ENCODE results near the gene F7. TPM values are rescaled to one million over a fixed set of nuclear protein-coding genes. Genes with fewer than 3 reads are reported as not detected.

Gene F7
- total RNA-seq, 1 donor from 2014 or later: not detected

- Mint-ChIP-seq H3K36me3 (ENCODE audit: unreplicated experiment) (no peaks in the 10 kb centered on the region), H3K27ac (ENCODE audit: unreplicated experiment) (no peak overlapping the region), H3K4me1 (ENCODE audit: low read depth, unreplicated experiment) (no peaks in the 10 kb centered on the region), H3K4me3 (ENCODE audit: unreplicated experiment) (no peak overlapping the region), H3K9me3 (ENCODE audit: unreplicated experiment) (no peaks in the 10 kb centered on the region), H3K27me3 (ENCODE audit: unreplicated experiment) (peaks cover 2% of the 10 kb centered on the region)
- TF ChIP-seq, protein P1, sequence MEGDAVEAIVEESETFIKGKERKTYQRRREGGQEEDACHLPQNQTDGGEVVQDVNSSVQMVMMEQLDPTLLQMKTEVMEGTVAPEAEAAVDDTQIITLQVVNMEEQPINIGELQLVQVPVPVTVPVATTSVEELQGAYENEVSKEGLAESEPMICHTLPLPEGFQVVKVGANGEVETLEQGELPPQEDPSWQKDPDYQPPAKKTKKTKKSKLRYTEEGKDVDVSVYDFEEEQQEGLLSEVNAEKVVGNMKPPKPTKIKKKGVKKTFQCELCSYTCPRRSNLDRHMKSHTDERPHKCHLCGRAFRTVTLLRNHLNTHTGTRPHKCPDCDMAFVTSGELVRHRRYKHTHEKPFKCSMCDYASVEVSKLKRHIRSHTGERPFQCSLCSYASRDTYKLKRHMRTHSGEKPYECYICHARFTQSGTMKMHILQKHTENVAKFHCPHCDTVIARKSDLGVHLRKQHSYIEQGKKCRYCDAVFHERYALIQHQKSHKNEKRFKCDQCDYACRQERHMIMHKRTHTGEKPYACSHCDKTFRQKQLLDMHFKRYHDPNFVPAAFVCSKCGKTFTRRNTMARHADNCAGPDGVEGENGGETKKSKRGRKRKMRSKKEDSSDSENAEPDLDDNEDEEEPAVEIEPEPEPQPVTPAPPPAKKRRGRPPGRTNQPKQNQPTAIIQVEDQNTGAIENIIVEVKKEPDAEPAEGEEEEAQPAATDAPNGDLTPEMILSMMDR (IDR thresholded peaks at IDR 0.05; ENCODE audit: partially characterized antibody, unreplicated experiment): no peak
- DNase-seq: no peak
Observed at GRCh38 chr13:113137691-113138298, 32.2 kb downstream of the F7 start.

DNA sequence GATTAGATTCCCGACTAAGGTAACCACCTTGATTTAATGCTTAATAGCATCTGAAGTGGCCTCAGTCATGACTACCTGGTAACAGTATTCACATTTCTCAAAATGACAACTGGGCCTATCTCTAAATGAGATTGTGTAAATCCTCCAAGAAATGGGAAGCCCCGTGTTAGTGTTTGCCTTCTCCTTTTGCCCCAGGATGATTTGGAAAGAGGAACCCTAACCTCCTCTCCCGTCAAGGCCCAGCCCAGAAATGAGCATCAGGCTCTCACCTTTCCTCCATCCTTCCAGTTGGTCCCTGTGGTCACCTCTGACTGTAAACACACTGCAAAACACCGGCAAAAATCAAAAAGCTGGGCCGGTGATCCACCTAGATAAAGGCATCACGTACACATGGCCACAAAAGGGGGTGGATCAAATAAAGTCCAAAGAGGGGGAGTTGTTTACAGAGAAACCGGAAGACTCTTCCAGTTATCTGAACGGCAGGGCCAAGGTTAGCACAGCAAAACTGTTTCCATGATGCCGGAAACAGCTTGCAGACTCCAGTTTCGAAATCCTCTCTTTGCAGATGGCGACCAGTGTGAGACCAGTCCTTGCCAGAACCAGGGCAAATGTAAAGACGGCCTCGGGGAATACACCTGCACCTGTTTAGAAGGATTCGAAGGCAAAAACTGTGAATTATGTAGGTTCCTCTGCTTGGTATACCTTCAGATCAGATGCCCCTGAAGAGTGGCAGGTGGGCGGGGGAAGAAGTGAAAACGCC, 33.4 kb downstream of the F7 start:
- H3K4me3 Mint-ChIP-seq (ENCODE audit: unreplicated experiment): peak overlapping the region; percentile 38
- peaks cover 2% of the 10 kb centered on the region for H3K27me3 Mint-ChIP-seq (ENCODE audit: unreplicated experiment)
- DNase-seq: no peak

DNA sequence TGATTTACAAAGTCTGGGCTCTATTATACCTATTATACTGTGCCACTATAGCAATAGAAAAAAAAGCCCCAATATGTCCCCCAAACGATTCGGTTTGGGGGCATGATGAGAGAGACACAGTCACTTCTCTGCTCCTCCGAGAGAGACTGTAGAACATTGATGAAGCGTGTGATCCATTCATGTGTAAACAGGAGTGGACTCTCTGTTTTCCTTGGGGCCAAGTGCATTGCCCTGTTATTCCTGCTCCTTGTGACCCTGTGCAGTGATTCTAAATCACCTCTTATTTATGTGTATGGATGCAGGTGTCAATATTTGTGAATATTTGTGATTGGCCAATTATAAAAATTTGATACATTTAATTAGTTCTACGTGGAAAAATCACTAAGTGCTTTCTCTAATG, 34.0 kb downstream of the F7 start:
- DNase-seq: no peak
- Mint-ChIP-seq H3K27me3 (ENCODE audit: unreplicated experiment) (peaks cover 2% of the 10 kb centered on the region), H3K4me1 (ENCODE audit: low read depth, unreplicated experiment) (no peaks in the 10 kb centered on the region), H3K9me3 (ENCODE audit: unreplicated experiment) (no peaks in the 10 kb centered on the region), H3K36me3 (ENCODE audit: unreplicated experiment) (no peaks in the 10 kb centered on the region), H3K27ac (ENCODE audit: unreplicated experiment) (no peak overlapping the region), H3K4me3 (ENCODE audit: unreplicated experiment) (no peak overlapping the region)
- TF ChIP-seq, protein P1 (IDR thresholded peaks at IDR 0.05; ENCODE audit: partially characterized antibody, unreplicated experiment): no peak

More for the DNA sequence above, 33.4 kb downstream of the F7 start:
- TF ChIP-seq, protein P1 (IDR thresholded peaks at IDR 0.05; ENCODE audit: partially characterized antibody, unreplicated experiment): no peak
- Mint-ChIP-seq H3K36me3 (ENCODE audit: unreplicated experiment) (no peaks in the 10 kb centered on the region), H3K27ac (ENCODE audit: unreplicated experiment) (no peak overlapping the region), H3K4me1 (ENCODE audit: low read depth, unreplicated experiment) (no peaks in the 10 kb centered on the region), H3K9me3 (ENCODE audit: unreplicated experiment) (no peaks in the 10 kb centered on the region)

GRCh38 chr13:113140677-113141600, 35.3 kb downstream of the F7 start:
- TF ChIP-seq, protein P1 (IDR thresholded peaks at IDR 0.05; ENCODE audit: partially characterized antibody, unreplicated experiment): no peak
- no peak overlapping the region for H3K4me3 Mint-ChIP-seq (ENCODE audit: unreplicated experiment)

More at GRCh38 chr13:113140677-113141600, 35.3 kb downstream of the F7 start:
- Mint-ChIP-seq H3K27me3 (ENCODE audit: unreplicated experiment) (peaks cover 2% of the 10 kb centered on the region), H3K27ac (ENCODE audit: unreplicated experiment) (no peak overlapping the region), H3K9me3 (ENCODE audit: unreplicated experiment) (no peaks in the 10 kb centered on the region), H3K36me3 (ENCODE audit: unreplicated experiment) (no peaks in the 10 kb centered on the region), H3K4me1 (ENCODE audit: low read depth, unreplicated experiment) (no peaks in the 10 kb centered on the region)
- DNase-seq: no peak
